HG03565 (cell line): ENCODE data around the gene SLC4A2.

Source experiments
- ATAC-seq: cut with Tn5 transposase; IDR thresholded peaks from one replicate; pipeline ENCODE4 v1.9.1; 2021; ENCODE audit warnings: mild to moderate bottlenecking, moderate library complexity; ENCODE audit not compliant: unreplicated experiment

The SLC4A2 gene

GRCh38 chr7:151062399-151063211 lies 3.2 kb downstream of the SLC4A2 start:
- no peak for ATAC-seq

GRCh38 chr7:151063212-151063561 lies 3.8 kb downstream of the SLC4A2 start:
- ATAC-seq = no peak

- no peak for ATAC-seq
These were observed 5.1 kb downstream of the SLC4A2 start for GRCh38 chr7:151064454-151064853.

- no peak for ATAC-seq
These were observed 5.6 kb downstream of the SLC4A2 start for GRCh38 chr7:151064993-151065392.

GRCh38 chr7:151065516-151065915 lies 6.1 kb downstream of the SLC4A2 start:
- no peak for ATAC-seq

GRCh38 chr7:151066273-151066974 lies 7.0 kb downstream of the SLC4A2 start:
- no peak for ATAC-seq

- no peak for ATAC-seq
These were observed 8.8 kb downstream of the SLC4A2 start for GRCh38 chr7:151068069-151068773.

- ATAC-seq = no peak
These were observed 10.6 kb downstream of the SLC4A2 start for GRCh38 chr7:151069841-151070573.

GRCh38 chr7:151070574-151070960 lies 11.2 kb downstream of the SLC4A2 start:
- no peak for ATAC-seq

GRCh38 chr7:151071032-151071866 lies 11.9 kb downstream of the SLC4A2 start:
- ATAC-seq = no peak

- ATAC-seq = no peak
These were observed 14.6 kb downstream of the SLC4A2 start for GRCh38 chr7:151073990-151074389.

GRCh38 chr7:151074817-151075661 lies 15.7 kb downstream of the SLC4A2 start:
- ATAC-seq = no peak

- ATAC-seq = no peak
These were observed 16.2 kb downstream of the SLC4A2 start for GRCh38 chr7:151075662-151075971.

GRCh38 chr7:151075978-151076426 lies 16.6 kb downstream of the SLC4A2 start:
- no peak for ATAC-seq

- no peak for ATAC-seq
These were observed 17.7 kb downstream of the SLC4A2 start for GRCh38 chr7:151076863-151077704.

- ATAC-seq = no peak
These were observed 18.4 kb downstream of the SLC4A2 start for GRCh38 chr7:151077705-151078232.

- no peak for ATAC-seq
These were observed 19.0 kb downstream of the SLC4A2 start for GRCh38 chr7:151078233-151079040.
